ENCODE measurements around the gene LDLRAD4.

Gene LDLRAD4

DNA sequence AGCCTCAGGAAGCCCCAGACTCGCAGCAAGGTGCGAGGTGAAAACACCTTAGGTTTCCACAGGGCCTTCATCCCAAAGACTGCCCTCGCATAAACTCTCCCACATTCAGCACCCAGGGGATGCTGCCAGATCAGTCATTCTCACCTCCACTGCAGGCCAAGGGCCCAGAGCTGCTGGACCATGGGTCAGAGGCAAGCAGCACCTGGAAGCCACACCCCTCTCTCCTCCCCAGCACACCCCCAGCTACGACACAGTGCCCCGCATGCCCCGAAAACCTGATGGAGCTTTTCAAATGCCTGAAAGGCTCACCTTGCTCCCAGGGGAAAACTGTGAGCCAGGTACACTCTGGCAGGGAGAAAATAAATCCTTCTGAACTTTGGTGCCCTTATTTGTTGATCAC is 31.9 kb upstream of the LDLRAD4 start:
- TF ChIP-seq, protein P1, sequence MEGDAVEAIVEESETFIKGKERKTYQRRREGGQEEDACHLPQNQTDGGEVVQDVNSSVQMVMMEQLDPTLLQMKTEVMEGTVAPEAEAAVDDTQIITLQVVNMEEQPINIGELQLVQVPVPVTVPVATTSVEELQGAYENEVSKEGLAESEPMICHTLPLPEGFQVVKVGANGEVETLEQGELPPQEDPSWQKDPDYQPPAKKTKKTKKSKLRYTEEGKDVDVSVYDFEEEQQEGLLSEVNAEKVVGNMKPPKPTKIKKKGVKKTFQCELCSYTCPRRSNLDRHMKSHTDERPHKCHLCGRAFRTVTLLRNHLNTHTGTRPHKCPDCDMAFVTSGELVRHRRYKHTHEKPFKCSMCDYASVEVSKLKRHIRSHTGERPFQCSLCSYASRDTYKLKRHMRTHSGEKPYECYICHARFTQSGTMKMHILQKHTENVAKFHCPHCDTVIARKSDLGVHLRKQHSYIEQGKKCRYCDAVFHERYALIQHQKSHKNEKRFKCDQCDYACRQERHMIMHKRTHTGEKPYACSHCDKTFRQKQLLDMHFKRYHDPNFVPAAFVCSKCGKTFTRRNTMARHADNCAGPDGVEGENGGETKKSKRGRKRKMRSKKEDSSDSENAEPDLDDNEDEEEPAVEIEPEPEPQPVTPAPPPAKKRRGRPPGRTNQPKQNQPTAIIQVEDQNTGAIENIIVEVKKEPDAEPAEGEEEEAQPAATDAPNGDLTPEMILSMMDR (IDR thresholded peaks at IDR 0.05; ENCODE audit: extremely low read depth, missing control alignments) = no peak
- no peak for DNase-seq (ENCODE audit: low spot score)

DNA sequence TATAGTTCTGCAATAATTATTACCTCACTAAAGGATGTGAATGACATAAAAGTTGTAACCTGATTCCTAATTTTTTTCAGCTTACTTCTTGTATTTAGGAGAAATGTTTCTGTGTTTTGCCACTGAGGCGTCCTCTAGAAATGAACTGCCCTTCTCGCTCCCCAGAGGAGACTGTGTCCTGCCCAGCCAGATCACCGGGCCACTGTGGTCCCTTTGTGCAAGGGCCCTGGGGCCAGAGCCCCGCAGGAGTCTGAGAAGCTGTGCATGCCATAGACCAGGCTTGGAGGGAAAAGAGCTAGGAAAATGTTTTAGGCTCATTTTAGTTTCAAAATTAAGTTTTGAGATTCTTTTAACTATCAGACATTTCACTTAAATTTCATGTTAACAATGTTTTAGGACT is 31.1 kb upstream of the LDLRAD4 start:
- DNase-seq (ENCODE audit: low spot score) = no peak
- TF ChIP-seq, protein P1 (IDR thresholded peaks at IDR 0.05; ENCODE audit: extremely low read depth, missing control alignments) = no peak

DNA sequence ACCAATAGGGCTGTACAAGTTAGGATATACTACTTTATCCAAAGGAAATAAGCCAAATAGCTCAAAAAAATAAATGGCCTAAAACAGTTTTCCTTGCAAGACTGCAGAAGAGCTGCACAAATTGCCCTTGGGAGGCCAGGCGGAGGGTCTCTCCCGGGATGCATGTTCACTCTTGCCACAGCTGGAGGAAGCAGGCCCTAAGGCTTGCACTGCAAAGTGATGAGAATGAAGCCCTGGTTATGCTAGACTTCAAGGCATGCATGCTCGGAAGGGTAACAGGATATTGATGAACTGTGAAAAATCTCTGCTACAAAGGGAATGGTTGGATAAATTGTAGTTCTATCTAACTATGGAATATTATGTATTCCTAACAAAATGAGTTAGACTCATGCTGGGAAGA is 27.5 kb upstream of the LDLRAD4 start:
- TF ChIP-seq, protein P1 (IDR thresholded peaks at IDR 0.05; ENCODE audit: extremely low read depth, missing control alignments) = no peak
- no peak for DNase-seq (ENCODE audit: low spot score)

DNA sequence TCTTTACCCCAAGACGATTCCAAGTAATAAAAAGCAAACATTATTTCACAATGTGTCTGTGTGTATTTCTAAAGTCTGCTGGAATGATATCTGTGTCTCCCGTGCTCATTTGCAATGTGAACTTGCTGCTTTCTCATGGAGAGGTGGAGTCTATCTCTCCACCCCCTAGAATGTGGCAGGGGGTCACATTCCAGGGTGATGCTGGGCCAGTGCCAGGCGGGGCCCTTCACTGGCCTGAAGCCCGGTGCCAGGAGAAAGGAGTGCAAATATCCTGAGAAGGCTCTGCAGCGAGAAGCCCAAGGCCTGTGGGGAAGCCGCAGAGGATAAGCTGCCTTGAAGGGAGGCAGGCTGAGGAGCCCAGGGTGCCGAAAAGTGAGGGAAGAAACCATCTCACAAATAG is 26.8 kb upstream of the LDLRAD4 start:
- TF ChIP-seq, protein P1 (IDR thresholded peaks at IDR 0.05; ENCODE audit: extremely low read depth, missing control alignments) = no peak
- no peak for DNase-seq (ENCODE audit: low spot score)

DNA sequence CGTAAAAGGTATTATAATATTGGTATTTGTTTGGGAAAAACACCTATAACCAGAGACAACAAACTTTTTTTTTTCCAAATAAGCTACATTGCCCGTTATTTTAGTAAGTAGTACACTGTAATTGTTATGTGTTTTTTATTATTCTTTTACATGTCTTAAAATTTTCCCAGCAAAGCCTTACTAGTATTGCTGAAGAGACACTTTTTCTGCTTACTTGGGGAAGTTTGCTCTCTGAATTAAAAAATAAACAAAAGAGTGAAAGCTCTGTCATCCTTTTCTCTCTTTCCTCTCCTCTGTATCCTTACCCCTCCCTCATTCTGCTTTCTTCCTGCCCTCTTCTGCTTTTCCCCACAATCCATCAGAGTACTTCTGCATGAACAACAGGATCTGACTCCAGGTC is 25.6 kb upstream of the LDLRAD4 start:
- no peak for DNase-seq (ENCODE audit: low spot score)
- TF ChIP-seq, protein P1 (IDR thresholded peaks at IDR 0.05; ENCODE audit: extremely low read depth, missing control alignments) = no peak

DNA sequence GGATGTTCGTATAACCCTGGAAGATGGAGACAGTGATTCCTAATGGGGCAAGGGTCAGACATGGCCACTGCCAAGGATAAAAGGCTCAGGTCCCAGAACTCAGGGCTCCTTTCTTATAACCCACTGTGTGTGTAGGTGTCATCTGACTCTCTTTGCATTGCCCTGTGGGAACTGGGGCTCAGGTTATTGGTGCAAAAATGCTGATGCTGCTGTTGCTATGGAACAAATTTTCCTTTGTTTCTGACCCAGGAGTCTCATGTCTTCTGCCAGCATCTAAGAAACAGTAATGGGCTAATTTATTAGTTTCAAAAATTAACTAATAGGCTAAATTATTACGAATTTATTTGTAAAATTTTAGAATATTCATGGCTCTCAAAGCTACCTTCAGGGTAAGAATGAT is 24.3 kb upstream of the LDLRAD4 start:
- DNase-seq (ENCODE audit: low spot score) = no peak
- TF ChIP-seq, protein P1 (IDR thresholded peaks at IDR 0.05; ENCODE audit: extremely low read depth, missing control alignments) = no peak

DNA sequence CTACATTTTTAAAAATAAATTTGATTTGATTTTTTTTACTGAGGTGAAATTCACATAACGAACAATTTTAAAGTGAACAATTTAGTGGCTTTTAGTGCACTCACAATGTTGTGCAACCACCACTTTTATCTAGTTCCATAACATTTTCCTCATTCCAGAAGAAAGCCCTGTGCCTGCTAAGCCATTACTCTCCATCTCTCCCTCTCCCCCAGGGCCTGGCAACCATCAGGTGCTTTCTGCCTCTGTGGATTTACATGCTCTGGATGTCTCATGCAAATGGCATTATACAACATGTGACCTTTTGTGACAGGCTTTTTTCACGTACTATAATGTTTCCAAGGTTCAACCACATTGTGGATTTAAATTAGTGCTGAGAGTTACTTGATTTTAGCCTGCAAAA is 19.9 kb upstream of the LDLRAD4 start:
- DNase-seq (ENCODE audit: low spot score) = no peak
- TF ChIP-seq, protein P1 (IDR thresholded peaks at IDR 0.05; ENCODE audit: extremely low read depth, missing control alignments) = no peak

All from GM20000 (cell line).